ENCODE measurements around the gene VEZT.

GRCh38 chr12:95241761-95242506 lies 24.3 kb downstream of the VEZT start:
- TF ChIP-seq CTCF (IDR thresholded peaks at IDR 0.05) (no peak), POLR2A (IDR thresholded peaks at IDR 0.05; ENCODE audit: low read depth) (no peak), POLR2AphosphoS5 (IDR thresholded peaks at IDR 0.05) (no peak)

All from esophagus muscularis mucosa (tissue), 3 donors.